DOHH2 (cell line): ENCODE data around the gene CAPZB.

Source experiments
- CTCF ChIP-seq: fragments of 200-600 bp; sonication (generic); IDR thresholded peaks from one replicate; pipeline ENCODE4 v1.5.1; 2014; ENCODE audit warnings: antibody characterized with exemption, mild to moderate bottlenecking, low read depth, low read length; ENCODE audit not compliant: poor library complexity, severe bottlenecking
- EZH2phosphoT487 ChIP-seq: fragments of 200-600 bp; sonication (generic); IDR thresholded peaks from 2 replicates; pipeline ENCODE4 v1.6.1; 2017; ENCODE audit warnings: borderline replicate concordance, mild to moderate bottlenecking, antibody characterized with exemption, low read length, moderate library complexity, mixed read lengths

- TF ChIP-seq CTCF = no peak
- no peak for TF ChIP-seq EZH2phosphoT487
These were observed 144.9 kb downstream of the CAPZB start for GRCh38 chr1:19340387-19340937.
